ENCODE results near the gene MINDY4B.

DNA sequence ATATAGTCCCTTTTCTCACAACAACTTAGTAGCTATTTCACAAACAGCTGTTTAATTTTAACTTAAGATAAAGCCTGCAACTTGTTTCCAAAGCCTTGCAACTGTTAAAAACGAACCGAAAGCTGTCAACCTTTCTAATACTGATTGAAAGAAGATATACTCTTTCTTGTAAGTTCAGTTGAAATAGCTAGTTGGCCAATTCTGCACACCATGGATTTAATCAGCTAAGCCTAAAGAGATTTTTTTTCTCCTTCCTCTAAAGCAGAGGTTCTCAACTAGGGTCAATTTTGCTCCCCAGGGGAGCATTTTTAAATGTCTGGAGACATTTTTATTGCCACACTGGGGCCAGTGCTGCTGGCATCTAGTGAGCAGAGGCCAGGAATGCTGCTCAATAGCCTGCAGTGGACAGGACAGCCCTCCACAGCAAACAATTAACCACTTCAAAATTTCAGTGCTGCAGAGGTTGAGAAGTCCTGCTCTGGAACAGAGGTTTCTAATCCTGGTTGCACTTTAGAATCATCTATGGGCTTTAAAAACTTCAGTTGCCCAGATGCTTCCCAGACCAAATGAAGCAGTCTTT lies 26.2 kb downstream of the MINDY4B start:
- TF ChIP-seq, protein P1, sequence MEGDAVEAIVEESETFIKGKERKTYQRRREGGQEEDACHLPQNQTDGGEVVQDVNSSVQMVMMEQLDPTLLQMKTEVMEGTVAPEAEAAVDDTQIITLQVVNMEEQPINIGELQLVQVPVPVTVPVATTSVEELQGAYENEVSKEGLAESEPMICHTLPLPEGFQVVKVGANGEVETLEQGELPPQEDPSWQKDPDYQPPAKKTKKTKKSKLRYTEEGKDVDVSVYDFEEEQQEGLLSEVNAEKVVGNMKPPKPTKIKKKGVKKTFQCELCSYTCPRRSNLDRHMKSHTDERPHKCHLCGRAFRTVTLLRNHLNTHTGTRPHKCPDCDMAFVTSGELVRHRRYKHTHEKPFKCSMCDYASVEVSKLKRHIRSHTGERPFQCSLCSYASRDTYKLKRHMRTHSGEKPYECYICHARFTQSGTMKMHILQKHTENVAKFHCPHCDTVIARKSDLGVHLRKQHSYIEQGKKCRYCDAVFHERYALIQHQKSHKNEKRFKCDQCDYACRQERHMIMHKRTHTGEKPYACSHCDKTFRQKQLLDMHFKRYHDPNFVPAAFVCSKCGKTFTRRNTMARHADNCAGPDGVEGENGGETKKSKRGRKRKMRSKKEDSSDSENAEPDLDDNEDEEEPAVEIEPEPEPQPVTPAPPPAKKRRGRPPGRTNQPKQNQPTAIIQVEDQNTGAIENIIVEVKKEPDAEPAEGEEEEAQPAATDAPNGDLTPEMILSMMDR (IDR thresholded peaks at IDR 0.05): no peak
- TF ChIP-seq POLR2A (IDR thresholded peaks at IDR 0.05): no peak
